A549 treated with ZK216348 at 1 μM for 4 hours (cell line): Measurements from ENCODE around the gene NECAB3. TPM values are rescaled to one million over a fixed set of nuclear protein-coding genes. Genes with fewer than 3 reads are reported as not detected.

Experiments
- total RNA-seq: library from RNA; stranded (reverse); fragments of 200-300 nt; extraction: Qiagen RNA extraction; gene quantifications from 5 replicates; pipeline ENCODE4 v1.2.3, GENCODE V29; 2022; ENCODE audit warnings: low read depth

NECAB3 gene, protein sequence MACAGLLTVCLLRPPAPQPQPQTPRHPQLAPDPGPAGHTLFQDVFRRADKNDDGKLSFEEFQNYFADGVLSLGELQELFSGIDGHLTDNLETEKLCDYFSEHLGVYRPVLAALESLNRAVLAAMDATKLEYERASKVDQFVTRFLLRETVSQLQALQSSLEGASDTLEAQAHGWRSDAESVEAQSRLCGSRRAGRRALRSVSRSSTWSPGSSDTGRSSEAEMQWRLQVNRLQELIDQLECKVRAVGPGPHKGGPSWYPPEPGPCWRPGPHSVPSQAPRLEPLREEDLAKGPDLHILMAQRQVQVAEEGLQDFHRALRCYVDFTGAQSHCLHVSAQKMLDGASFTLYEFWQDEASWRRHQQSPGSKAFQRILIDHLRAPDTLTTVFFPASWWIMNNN
- total RNA-seq = 6.1 to 15.5 TPM (median 11.7 TPM) in 5 replicates

GRCh38 chr20:33674294-33675135 lies at the start of gene NECAB3:
NECAB3 (minus strand) TSS chr20:33674428; CDS start chr20:33674352, 76 bp downstream.

DNA sequence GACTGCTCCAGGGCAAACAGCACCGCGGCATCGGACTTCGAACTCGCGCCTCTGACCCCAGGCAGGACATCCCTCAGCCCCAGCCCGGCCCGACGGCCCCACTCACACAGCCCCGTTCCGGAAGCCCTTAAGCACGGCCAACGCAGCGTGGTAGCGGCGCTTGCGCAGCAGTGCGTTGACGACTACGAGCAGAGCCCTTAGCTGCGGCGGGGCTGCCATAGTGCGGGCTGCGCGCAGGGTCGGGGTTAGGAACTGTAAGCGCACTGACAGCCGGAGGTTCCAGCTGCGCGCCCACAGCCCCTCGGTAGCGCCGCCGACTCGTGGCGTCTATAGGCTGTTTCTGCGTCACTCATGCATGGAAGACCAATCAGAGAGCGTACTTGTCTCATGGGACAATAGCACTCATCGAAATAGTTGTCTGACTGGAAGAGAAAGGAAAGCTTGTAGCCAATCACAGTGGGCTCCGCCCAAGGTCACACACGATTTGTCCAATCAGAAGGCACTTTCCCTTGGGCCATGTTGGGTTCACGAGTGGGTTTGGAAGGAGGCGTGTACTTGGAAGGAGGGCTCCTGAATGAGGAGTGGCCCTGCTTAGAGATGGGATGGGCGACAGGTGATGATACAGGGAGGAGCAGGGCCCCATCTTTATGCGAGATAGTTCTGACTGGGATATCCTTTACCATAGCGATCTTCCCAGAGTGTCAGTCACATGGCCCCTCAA lies 45.9 kb upstream of the NECAB3 start, which contains the start of gene PXMP4:
Gene PXMP4, minus strand, starts transcription at position 322 of the 721 bp plus-strand sequence. Its CDS starts 103 bp downstream, at position 219.

GRCh38 chr20:33686100-33686983 lies 12.1 kb upstream of the NECAB3 start, which contains the start of gene E2F1:
E2F1 (minus strand) TSS chr20:33686385; CDS start chr20:33686264, 121 bp downstream.

GRCh38 chr20:33666293-33667244 lies 7.7 kb downstream of the NECAB3 start, which contains the start of gene ACTL10:
ACTL10 (plus strand) TSS chr20:33666943; CDS start chr20:33667498, 555 bp downstream.

GRCh38 chr20:33662172-33662571 lies 12.1 kb downstream of the NECAB3 start, which contains the start of gene C20orf144:
C20orf144 (plus strand) TSS chr20:33662327; CDS start chr20:33662346, 19 bp downstream.

Other genes starting within 250 kb of the NECAB3 start
- gene SNTA1, start 230.7 kb downstream of the NECAB3 start, total RNA-seq = 7.9 to 13.2 TPM (median 11.6 TPM) in 5 replicates
- 4.2 to 8.4 TPM (median 5.9 TPM) in 5 replicates for gene CBFA2T2, start 184.3 kb downstream of the NECAB3 start, total RNA-seq
- gene C20orf144, start 12.1 kb downstream of the NECAB3 start, total RNA-seq = 0.08 to 0.19 TPM in 2 of 5 replicates, not detected in the others
- not detected in 5 replicates for gene ACTL10, start 7.5 kb downstream of the NECAB3 start, total RNA-seq
- 18.7 to 31.7 TPM (median 30.7 TPM) in 5 replicates for gene E2F1, start 12.0 kb upstream of the NECAB3 start, total RNA-seq
- 2.8 to 7.4 TPM (median 5.8 TPM) in 5 replicates for gene PXMP4, start 45.9 kb upstream of the NECAB3 start, total RNA-seq
- gene ZNF341, start 57.6 kb upstream of the NECAB3 start, total RNA-seq = 2.4 to 5.7 TPM (median 4.5 TPM) in 5 replicates
- 154 to 186 TPM (median 177 TPM) in 5 replicates for gene CHMP4B, start 136.9 kb upstream of the NECAB3 start, total RNA-seq